Thymus (tissue), 14 donors: ENCODE results near the gene CCNG2. TPM values are rescaled to one million over a fixed set of nuclear protein-coding genes. Genes with fewer than 3 reads are reported as not detected.
A peak's percentile ranks its signal among the peaks of the same experiment; 100 is the strongest.

Experiments
- DNase-seq, 9 donors: peaks; one replicate each; pipeline ENCODE4 v3.0.0-alpha.2; 2013; ENCODE audit warnings: low spot score in 9 of 9, low read depth in 6 of 9, missing footprints in 1 of 9
- H3K27ac ChIP-seq, 2 donors: one replicate each; pipeline ENCODE4 v1.5.1; 2013; ENCODE audit warnings: control low read depth in 1 of 2, low read depth in 1 of 2, low read length in 1 of 2, mild to moderate bottlenecking in 1 of 2, moderate library complexity in 1 of 2
- H3K27me3 ChIP-seq, 2 donors: one replicate each; pipeline ENCODE4 v1.5.1; 2013; ENCODE audit warnings: low read length in 1 of 2; ENCODE audit not compliant: control insufficient read depth in 2 of 2, insufficient read depth in 1 of 2
- H3K36me3 ChIP-seq, 2 donors: one replicate each; pipeline ENCODE4 v1.5.1; 2013; ENCODE audit warnings: low read length in 1 of 2, mild to moderate bottlenecking in 1 of 2, moderate library complexity in 1 of 2; ENCODE audit not compliant: control insufficient read depth in 2 of 2, insufficient read depth in 2 of 2
- H3K4me1 ChIP-seq, 2 donors: one replicate each; pipeline ENCODE4 v1.5.1; 2013; ENCODE audit warnings: low read length in 2 of 2; ENCODE audit not compliant: control insufficient read depth in 2 of 2, insufficient read depth in 2 of 2
- H3K4me3 ChIP-seq, 2 donors: one replicate each; pipeline ENCODE4 v1.5.1; 2013; ENCODE audit warnings: low read length in 2 of 2, control low read depth in 1 of 2, mild to moderate bottlenecking in 1 of 2
- H3K9me3 ChIP-seq, 2 donors: one replicate each; pipeline ENCODE4 v1.5.1; 2013; ENCODE audit warnings: low read length in 1 of 2, mild to moderate bottlenecking in 1 of 2; ENCODE audit not compliant: control insufficient read depth in 2 of 2, insufficient read depth in 1 of 2
- WGBS: extraction: QIAGEN DNeasy Blood & Tissue Kit; methylation state at CpG from one replicate; pipeline ENCODE4 v1.1.7; 2013; 5-methylcytosine and 5-hydroxymethylcytosine counted together
- long read RNA-seq, 10 donors: transcript quantifications; one replicate each; lab custom pipeline, GENCODE V29; 2026
- polyA plus RNA-seq: library from polyadenylated mRNA; stranded (reverse); fragments of 200-250 nt; gene quantifications from one replicate; pipeline ENCODE4 v1.2.3, GENCODE V29; 2013
- total RNA-seq: library from RNA; stranded (reverse); fragments of 120-200 nt; gene quantifications from one replicate; pipeline ENCODE4 v1.2.4, GENCODE V29; 2013
- donor health status: healthy.

CCNG2 gene, protein sequence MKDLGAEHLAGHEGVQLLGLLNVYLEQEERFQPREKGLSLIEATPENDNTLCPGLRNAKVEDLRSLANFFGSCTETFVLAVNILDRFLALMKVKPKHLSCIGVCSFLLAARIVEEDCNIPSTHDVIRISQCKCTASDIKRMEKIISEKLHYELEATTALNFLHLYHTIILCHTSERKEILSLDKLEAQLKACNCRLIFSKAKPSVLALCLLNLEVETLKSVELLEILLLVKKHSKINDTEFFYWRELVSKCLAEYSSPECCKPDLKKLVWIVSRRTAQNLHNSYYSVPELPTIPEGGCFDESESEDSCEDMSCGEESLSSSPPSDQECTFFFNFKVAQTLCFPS
- 47.8 TPM for total RNA-seq
- polyA plus RNA-seq = 32.8 TPM
- long read RNA-seq, donor 1, full-length matches to known transcripts = 2 of 2 reads
- long read RNA-seq, donor 1, partial matches to known transcripts = 0 of 2 reads
- long read RNA-seq, donor 1, other reads (novel, unspliced or antisense) = 0 of 2 reads
- long read RNA-seq, donor 2 = 0 reads
- long read RNA-seq, donor 3, full-length matches to known transcripts = 23 of 29 reads
- long read RNA-seq, donor 3, partial matches to known transcripts = 6 of 29 reads
- long read RNA-seq, donor 3, other reads (novel, unspliced or antisense) = 0 of 29 reads
- long read RNA-seq, donor 4, full-length matches to known transcripts = 9 of 69 reads
- long read RNA-seq, donor 4, partial matches to known transcripts = 60 of 69 reads
- long read RNA-seq, donor 4, other reads (novel, unspliced or antisense) = 0 of 69 reads
- long read RNA-seq, donor 5, full-length matches to known transcripts = 25 of 88 reads
- long read RNA-seq, donor 5, partial matches to known transcripts = 54 of 88 reads
- long read RNA-seq, donor 5, other reads (novel, unspliced or antisense) = 9 of 88 reads
- long read RNA-seq, donor 6, full-length matches to known transcripts = 15 of 15 reads
- long read RNA-seq, donor 6, partial matches to known transcripts = 0 of 15 reads
- long read RNA-seq, donor 6, other reads (novel, unspliced or antisense) = 0 of 15 reads
- long read RNA-seq, donor 7, full-length matches to known transcripts = 12 of 12 reads
- long read RNA-seq, donor 7, partial matches to known transcripts = 0 of 12 reads
- long read RNA-seq, donor 7, other reads (novel, unspliced or antisense) = 0 of 12 reads
- long read RNA-seq, donor 8, full-length matches to known transcripts = 10 of 34 reads
- long read RNA-seq, donor 8, partial matches to known transcripts = 24 of 34 reads
- long read RNA-seq, donor 8, other reads (novel, unspliced or antisense) = 0 of 34 reads
- long read RNA-seq, donor 9, full-length matches to known transcripts = 11 of 11 reads
- long read RNA-seq, donor 9, partial matches to known transcripts = 0 of 11 reads
- long read RNA-seq, donor 9, other reads (novel, unspliced or antisense) = 0 of 11 reads
- long read RNA-seq, donor 10, full-length matches to known transcripts = 16 of 21 reads
- long read RNA-seq, donor 10, partial matches to known transcripts = 5 of 21 reads
- long read RNA-seq, donor 10, other reads (novel, unspliced or antisense) = 0 of 21 reads

DNA sequence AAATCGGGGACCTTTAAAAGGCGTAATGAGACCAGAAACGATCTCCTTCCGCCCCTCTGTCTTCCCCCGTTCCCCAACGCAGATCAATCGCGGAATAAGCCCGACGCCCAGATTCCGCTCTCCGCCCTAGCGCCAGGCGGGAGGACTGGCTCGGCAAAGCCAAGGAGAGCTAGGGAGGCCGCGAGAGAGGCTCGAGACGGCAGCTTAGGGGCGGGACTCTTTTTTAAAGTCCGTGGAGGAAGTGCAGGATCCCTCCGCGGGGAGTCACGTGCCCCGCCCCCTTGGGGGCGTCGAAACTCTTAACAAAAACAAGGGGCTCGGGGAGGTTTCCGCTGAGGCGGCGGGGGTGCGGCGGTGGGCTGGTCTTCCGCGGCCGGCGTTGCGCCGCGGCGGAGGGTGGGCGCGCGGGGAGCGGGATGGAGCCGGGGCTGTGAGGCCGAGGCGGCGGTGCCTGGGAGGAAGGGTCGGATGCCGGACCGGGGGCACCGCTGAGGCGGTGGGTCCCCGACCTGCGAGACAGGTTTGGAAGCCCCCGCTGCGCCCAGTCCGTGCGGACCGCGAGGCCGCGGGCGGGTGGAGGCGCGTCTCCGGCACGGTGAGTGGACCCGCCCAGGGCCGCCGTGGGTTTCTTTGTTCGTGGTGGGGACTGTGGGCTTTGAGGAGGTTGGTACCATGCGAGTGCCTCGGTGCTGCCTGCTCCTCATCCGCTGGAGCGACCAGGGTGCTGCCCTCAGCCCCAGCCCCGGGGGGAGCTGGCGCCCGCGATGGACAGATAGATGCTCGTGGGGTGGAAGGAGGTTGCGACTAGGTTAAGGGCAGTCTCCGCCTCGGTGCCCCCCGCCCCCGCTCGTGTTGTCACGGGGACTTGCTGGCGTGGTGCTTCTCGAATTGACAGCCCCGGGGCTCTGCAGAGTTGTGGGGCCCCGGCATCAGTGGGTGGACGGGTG is at the start of gene CCNG2:
Gene CCNG2 (plus strand): TSS at position 296 of the 947 bp plus-strand sequence. CDS start 1,326 bp downstream, outside the sequence.
- peak in 7 of 9 donors; percentile 93 to 99 (median 96) for DNase-seq
- Histone ChIP-seq H3K27ac (peak within 1 kb of the TSS; percentile 100), H3K4me3 (peak within 1 kb of the TSS; percentile 87 to 99), H3K4me1 (peaks cover 20 to 47% of the 10 kb centered on the region in 2 donors), H3K9me3 (peaks cover 0 to 6% of the 10 kb centered on the region in 2 donors), H3K27me3 (no peaks in the 10 kb centered on the region), H3K36me3 (peaks cover 3 to 29% of the 10 kb centered on the region in 2 donors)
- under 1% methylated on average over 94 of the region's 94 CpGs for WGBS

DNA sequence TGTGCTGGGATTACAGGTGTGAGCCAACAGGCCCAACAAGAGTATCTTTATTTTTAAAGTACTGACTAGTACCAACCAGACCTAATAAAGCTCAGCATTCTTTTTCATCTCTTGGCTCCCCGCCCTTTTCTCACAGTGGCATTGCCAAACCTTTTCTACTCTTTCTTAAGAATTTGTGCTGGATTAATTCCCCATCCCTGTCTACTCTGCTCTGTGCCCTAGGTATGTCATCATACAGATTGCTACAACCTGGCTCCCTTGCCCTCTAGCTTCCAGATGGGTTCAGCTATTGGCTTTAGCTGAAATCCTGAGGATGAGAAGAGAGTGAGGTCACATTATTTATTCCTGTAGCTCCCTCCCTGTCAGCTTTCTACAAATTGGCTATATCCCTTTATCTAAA is 46.3 kb upstream of the CCNG2 start:
- no peaks in the 10 kb centered on the region for H3K4me1 ChIP-seq
- no peaks in the 10 kb centered on the region for H3K36me3 ChIP-seq
- no peak overlapping the region for H3K27ac ChIP-seq
- WGBS = 95% methylated on average over 1 of the region's 1 CpG
- no peaks in the 10 kb centered on the region for H3K9me3 ChIP-seq
- H3K27me3 ChIP-seq = no peaks in the 10 kb centered on the region
- H3K4me3 ChIP-seq = no peak overlapping the region
- no peak for DNase-seq

DNA sequence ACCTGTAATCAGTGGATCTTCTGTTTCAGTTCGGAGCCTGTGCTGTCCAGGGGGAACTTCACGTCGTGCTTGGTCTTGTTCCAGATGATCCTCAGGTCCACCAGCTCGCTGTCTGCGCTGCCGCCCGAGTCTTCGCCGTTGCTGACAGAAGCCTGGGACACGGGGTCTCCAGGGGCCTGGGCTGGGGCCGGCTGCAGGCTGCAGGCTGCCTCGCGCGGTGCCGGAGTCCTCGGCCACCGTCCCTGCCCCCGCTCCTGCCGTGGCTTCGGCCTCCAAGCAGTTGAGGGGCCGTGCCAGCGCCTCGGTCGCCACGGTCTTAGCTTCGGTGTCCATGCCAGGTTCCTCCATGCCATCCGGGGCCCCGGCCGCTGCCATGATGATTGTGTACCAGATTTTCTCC is 43.9 kb upstream of the CCNG2 start:
- Histone ChIP-seq H3K36me3 (no peaks in the 10 kb centered on the region), H3K27ac (no peak overlapping the region), H3K4me3 (no peak overlapping the region), H3K9me3 (no peaks in the 10 kb centered on the region), H3K4me1 (no peaks in the 10 kb centered on the region), H3K27me3 (no peaks in the 10 kb centered on the region)
- WGBS = 98% methylated on average over 29 of the region's 29 CpGs
- no peak for DNase-seq

DNA sequence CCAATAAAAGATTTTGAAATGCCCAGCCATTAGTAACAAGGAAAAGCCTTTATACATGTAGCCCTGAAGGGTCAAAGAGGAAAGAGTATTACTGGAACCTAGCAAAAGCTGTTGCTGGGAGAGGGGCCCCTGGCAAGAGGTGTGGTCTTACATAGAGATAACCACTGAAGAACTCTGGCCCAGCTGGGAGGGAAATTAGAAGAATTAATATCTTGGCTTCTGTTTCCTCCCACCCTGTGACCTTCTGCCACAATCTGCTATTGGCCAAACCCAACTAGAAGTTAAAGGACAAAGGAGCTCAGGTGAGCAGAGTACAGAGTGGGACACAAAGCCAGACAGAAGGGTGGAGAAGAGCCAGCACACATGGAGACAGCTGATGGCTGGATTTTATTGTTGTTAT is 39.3 kb upstream of the CCNG2 start:
- no peak for DNase-seq

DNA sequence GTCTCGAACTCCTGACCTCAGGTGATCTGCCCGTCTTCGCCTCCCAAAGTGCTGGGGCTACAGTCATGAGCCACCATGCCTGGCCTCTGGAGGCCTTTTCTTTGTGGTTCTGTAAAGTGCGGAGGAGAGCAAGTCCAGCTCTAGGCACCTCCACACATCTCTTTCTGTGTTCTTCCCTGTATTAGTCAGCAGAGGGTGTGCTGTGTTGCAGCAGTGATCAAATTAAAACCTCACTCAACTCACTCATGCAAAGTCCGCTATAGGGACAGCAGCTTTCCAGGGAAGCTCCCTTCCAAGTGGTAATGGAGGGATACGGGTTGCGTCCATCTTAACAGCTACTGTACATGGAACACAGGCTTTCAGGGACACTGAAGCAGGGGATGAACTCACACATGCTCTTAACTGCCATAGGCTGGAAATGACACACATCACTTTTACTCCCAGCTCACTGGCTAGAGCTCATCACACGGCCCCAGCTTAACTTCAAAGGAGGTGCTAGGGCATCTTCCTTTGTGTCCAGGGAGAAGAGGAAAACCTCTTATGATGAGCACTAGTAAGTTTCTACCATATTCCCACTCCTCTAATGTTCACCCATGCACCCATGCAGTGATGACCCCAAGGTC is 36.0 kb upstream of the CCNG2 start:
- H3K4me1 ChIP-seq = peaks cover 0 to 1% of the 10 kb centered on the region in 2 donors
- no peaks in the 10 kb centered on the region for H3K27me3 ChIP-seq
- no peaks in the 10 kb centered on the region for H3K9me3 ChIP-seq
- WGBS = 94% methylated on average over 8 of the region's 8 CpGs
- no peak for DNase-seq
- H3K36me3 ChIP-seq = no peaks in the 10 kb centered on the region
- no peak overlapping the region for H3K27ac ChIP-seq
- no peak overlapping the region for H3K4me3 ChIP-seq

More for the DNA sequence above, 39.3 kb upstream of the CCNG2 start:
- Histone ChIP-seq H3K27ac (no peak overlapping the region), H3K4me3 (no peak overlapping the region), H3K9me3 (no peaks in the 10 kb centered on the region), H3K27me3 (no peaks in the 10 kb centered on the region), H3K36me3 (no peaks in the 10 kb centered on the region), H3K4me1 (no peaks in the 10 kb centered on the region)

DNA sequence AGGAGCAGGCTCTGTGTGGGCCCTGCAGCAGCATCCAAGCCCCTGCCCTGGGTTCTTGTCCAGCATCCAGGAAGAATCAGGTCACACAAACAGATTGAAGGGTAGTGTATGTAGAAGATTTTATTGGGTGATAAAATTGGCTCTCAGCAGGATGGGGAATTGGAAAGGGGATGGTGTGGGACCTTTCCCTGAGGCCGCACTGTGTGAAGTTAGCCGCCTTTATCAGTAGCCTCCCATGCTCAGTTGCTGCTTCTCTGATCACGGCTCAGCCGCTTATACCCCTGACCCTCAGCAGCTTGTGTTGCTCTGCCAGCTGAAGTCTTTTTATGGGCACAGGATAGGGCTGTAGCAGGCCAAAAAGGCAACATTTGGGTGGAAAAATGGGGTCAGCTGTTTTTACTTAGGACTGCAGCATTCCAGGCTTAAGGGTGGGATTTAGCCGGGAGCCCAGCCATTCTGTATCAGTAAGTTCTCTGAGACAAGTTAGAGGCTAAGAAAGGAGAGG is 35.2 kb upstream of the CCNG2 start:
- Histone ChIP-seq H3K4me3 (no peak overlapping the region), H3K4me1 (peaks cover 0 to 9% of the 10 kb centered on the region in 2 donors), H3K27me3 (no peaks in the 10 kb centered on the region), H3K27ac (no peak overlapping the region), H3K9me3 (no peaks in the 10 kb centered on the region), H3K36me3 (no peaks in the 10 kb centered on the region)
- no peak for DNase-seq
- 96% methylated on average over 5 of the region's 5 CpGs for WGBS

DNA sequence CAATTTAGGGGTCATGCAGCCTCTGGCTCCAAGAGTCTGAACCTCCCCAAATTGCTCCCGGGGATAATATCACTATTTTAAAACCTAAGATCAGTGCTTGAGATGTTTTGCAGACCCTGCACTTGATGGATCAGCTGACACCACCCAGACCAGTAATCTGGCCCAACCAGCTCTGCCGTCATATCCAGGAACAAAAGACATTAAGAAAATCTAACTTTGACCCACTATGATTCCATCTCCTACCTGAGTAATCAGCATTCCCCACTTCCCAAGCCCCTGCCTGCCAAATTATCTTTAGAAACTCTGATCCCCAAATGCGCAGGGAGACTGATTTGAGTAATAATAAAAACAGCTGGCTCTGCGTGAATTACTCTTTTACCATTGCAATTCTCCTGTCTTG is 34.4 kb upstream of the CCNG2 start:
- H3K36me3 ChIP-seq = no peaks in the 10 kb centered on the region
- no peak overlapping the region for H3K4me3 ChIP-seq
- H3K27me3 ChIP-seq = no peaks in the 10 kb centered on the region
- WGBS = 97% methylated on average over 4 of the region's 4 CpGs
- H3K27ac ChIP-seq = no peak overlapping the region
- no peak for DNase-seq
- H3K9me3 ChIP-seq = no peaks in the 10 kb centered on the region
- peaks cover 0 to 16% of the 10 kb centered on the region in 2 donors for H3K4me1 ChIP-seq
